H1 (cell line): ENCODE measurements around the gene TFF1. TPM values are rescaled to one million over a fixed set of nuclear protein-coding genes. Genes with fewer than 3 reads are reported as not detected.
A peak's percentile ranks its signal among the peaks of the same experiment; 100 is the strongest.

Experiments
- CTCF ChIA-PET: fragments of 300-600 bp; sonication (Branson Sonifier 250); formaldehyde crosslinking; loops from one replicate; lab custom pipeline; 2021; ENCODE audit not compliant: partially characterized antibody; lab: Charles Lee
- POLR2A ChIA-PET: fragments of 300-600 bp; sonication (Branson Sonifier 250); formaldehyde crosslinking; loops from one replicate; lab custom pipeline; 2021; ENCODE audit warnings: inconsistent platforms; ENCODE audit not compliant: partially characterized antibody; lab: Charles Lee
- DNase-seq, 2 experiments: peaks; one replicate each; pipeline versions ENCODE4 v3.0.0 to v3.0.0-alpha.2; 2010 to 2022; ENCODE audit warnings: low spot score in 2 of 2, low read depth in 1 of 2, mixed read lengths in 1 of 2
- FAIRE-seq: peaks from 2 replicates; lab custom pipeline; 2011; peaks lifted over from hg19 to GRCh38; lab: Jason Lieb, UNC
- H2AFZ ChIP-seq: 2 replicates; pipeline ENCODE4 v1.8.1; 2012; ENCODE audit warnings: low read length, inconsistent platforms
- H2AK5ac ChIP-seq: 2 replicates; pipeline ENCODE4 v1.6.1; 2013; ENCODE audit warnings: low read depth, low read length
- H2BK120ac ChIP-seq: replicated peaks from 2 replicates; pipeline ENCODE3; 2013; ENCODE audit warnings: low read depth, low read length, inconsistent platforms
- H2BK12ac ChIP-seq: 2 replicates; pipeline ENCODE4 v1.6.1; 2013; ENCODE audit warnings: low read depth, low read length
- H2BK15ac ChIP-seq: 2 replicates; pipeline ENCODE4 v1.6.1; 2013; ENCODE audit warnings: low read length
- H2BK20ac ChIP-seq: 2 replicates; pipeline ENCODE4 v1.6.1; 2013; ENCODE audit warnings: low read length
- H2BK5ac ChIP-seq: 2 replicates; pipeline ENCODE4 v1.6.1; 2013; ENCODE audit warnings: low read depth, low read length
- H3K14ac ChIP-seq: 2 replicates; pipeline ENCODE4 v1.6.1; 2013; ENCODE audit warnings: inconsistent platforms; ENCODE audit not compliant: insufficient read length
- H3K18ac ChIP-seq: 2 replicates; pipeline ENCODE4 v1.6.1; 2013; ENCODE audit warnings: low read length; ENCODE audit errors: extremely low read depth
- H3K23ac ChIP-seq: 2 replicates; pipeline ENCODE4 v1.6.1; 2013; ENCODE audit warnings: inconsistent platforms; ENCODE audit not compliant: insufficient read length
- H3K23me2 ChIP-seq: 2 replicates; pipeline ENCODE4 v1.6.1; 2013; ENCODE audit warnings: low read depth, low read length
- H3K27ac ChIP-seq: 2 replicates; pipeline ENCODE4 v1.6.1; 2011; ENCODE audit warnings: low read depth, low read length, inconsistent platforms
- H3K27me3 ChIP-seq, 4 experiments: replicated peaks in 1 of 4; 1 replicate in 1 of 4; 2 replicates in 3 of 4; pipeline versions ENCODE4 v1.6.1 to v1.8.1; 2011 to 2013; ENCODE audit warnings: low read length in 3 of 4, mild to moderate bottlenecking in 3 of 4, inconsistent platforms in 2 of 4, mixed read lengths in 2 of 4, moderate library complexity in 1 of 4; ENCODE audit not compliant: control insufficient read depth in 3 of 4, insufficient read depth in 3 of 4; ENCODE audit errors: extremely low read depth in 1 of 4
- H3K36me3 ChIP-seq, 4 experiments: 2 replicates each; pipeline versions ENCODE4 v1.6.1 to v1.8.1; 2011 to 2013; ENCODE audit warnings: mild to moderate bottlenecking in 4 of 4, low read length in 3 of 4, moderate library complexity in 2 of 4, control low read depth in 1 of 4, inconsistent platforms in 1 of 4; ENCODE audit not compliant: insufficient read depth in 4 of 4, control insufficient read depth in 2 of 4
- H3K4ac ChIP-seq: replicated peaks from 2 replicates; pipeline ENCODE3; 2013; ENCODE audit warnings: low read length, low read depth, mixed read lengths, inconsistent platforms; ENCODE audit not compliant: insufficient read length
- H3K4me1 ChIP-seq, 4 experiments: replicated peaks in 1 of 4; 1 replicate in 1 of 4; 2 replicates in 3 of 4; pipeline versions ENCODE4 v1.6.1 to v1.8.1; 2011 to 2013; ENCODE audit warnings: low read length in 3 of 4, inconsistent platforms in 2 of 4, mixed read lengths in 1 of 4; ENCODE audit not compliant: insufficient read depth in 4 of 4, control insufficient read depth in 3 of 4
- H3K4me2 ChIP-seq, 2 experiments: 2 replicates each; pipeline versions ENCODE4 v1.6.1 to v1.8.1; 2011 to 2013; ENCODE audit warnings: low read depth in 2 of 2, low read length in 2 of 2, control low read depth in 1 of 2, inconsistent platforms in 1 of 2, mild to moderate bottlenecking in 1 of 2; ENCODE audit not compliant: insufficient read depth in 1 of 2
- H3K4me3 ChIP-seq, 4 experiments: fragments of 200-600, 300-600 bp in 1 of 4; sonication (generic), shearing (Covaris generic), sonication (Bioruptor Twin) in 1 of 4; 2 replicates each; pipeline versions ENCODE4 v1.5.1 to v1.8.1; 2011 to 2016; ENCODE audit warnings: low read length in 4 of 4, low read depth in 3 of 4, control low read depth in 2 of 4, inconsistent platforms in 2 of 4, mild to moderate bottlenecking in 2 of 4, mixed read lengths in 1 of 4, moderate library complexity in 1 of 4; ENCODE audit not compliant: insufficient read depth in 2 of 4; ENCODE audit errors: extremely low read depth in 1 of 4
- H3K56ac ChIP-seq: replicated peaks from 2 replicates; pipeline ENCODE3; 2013; ENCODE audit warnings: low read depth, mild to moderate bottlenecking, mixed read lengths, low read length, inconsistent platforms; ENCODE audit not compliant: insufficient read length
- H3K79me1 ChIP-seq: 2 replicates; pipeline ENCODE4 v1.6.1; 2013; ENCODE audit warnings: low read depth, low read length, control low read depth
- H3K79me2 ChIP-seq, 2 experiments: 2 replicates each; pipeline versions ENCODE4 v1.6.1 to v1.8.1; 2012 to 2013; ENCODE audit warnings: low read length in 2 of 2, mild to moderate bottlenecking in 2 of 2, inconsistent platforms in 1 of 2; ENCODE audit not compliant: insufficient read depth in 2 of 2, control insufficient read depth in 1 of 2
- H3K9ac ChIP-seq, 4 experiments: replicated peaks in 1 of 4; 1 replicate in 1 of 4; 2 replicates in 3 of 4; pipeline versions ENCODE4 v1.6.1 to v1.8.1; 2011 to 2013; ENCODE audit warnings: low read depth in 3 of 4, low read length in 3 of 4, control low read depth in 2 of 4, mild to moderate bottlenecking in 2 of 4, moderate library complexity in 2 of 4, inconsistent platforms in 1 of 4; ENCODE audit errors: extremely low read depth in 1 of 4
- H3K9me3 ChIP-seq, 2 experiments: 2 replicates each; pipeline versions ENCODE4 v1.6.1 to v1.8.1; 2012 to 2013; ENCODE audit warnings: mild to moderate bottlenecking in 2 of 2, moderate library complexity in 2 of 2, control low read depth in 1 of 2, inconsistent platforms in 1 of 2, low read depth in 1 of 2, low read length in 1 of 2, mixed read lengths in 1 of 2; ENCODE audit not compliant: insufficient read depth in 2 of 2
- H4K20me1 ChIP-seq, 2 experiments: replicated peaks in 1 of 2; 2 replicates each; pipeline versions ENCODE3 to v1.8.1; 2011 to 2013; ENCODE audit warnings: inconsistent platforms in 2 of 2, low read length in 2 of 2, mild to moderate bottlenecking in 1 of 2; ENCODE audit not compliant: insufficient read depth in 2 of 2, control insufficient read depth in 1 of 2
- H4K5ac ChIP-seq: 2 replicates; pipeline ENCODE4 v1.6.1; 2013; ENCODE audit warnings: low read length, low read depth, mixed read lengths, inconsistent platforms; ENCODE audit not compliant: insufficient read length
- H4K8ac ChIP-seq: 2 replicates; pipeline ENCODE4 v1.8.0; 2013; ENCODE audit warnings: mild to moderate bottlenecking, moderate library complexity, low read length, inconsistent platforms; ENCODE audit not compliant: insufficient read depth; ENCODE audit errors: extremely low read depth
- H4K91ac ChIP-seq: replicated peaks from 2 replicates; pipeline ENCODE3; 2013; ENCODE audit warnings: low read length, mixed read lengths, inconsistent platforms; ENCODE audit not compliant: insufficient read length
- BRCA1 ChIP-seq: IDR thresholded peaks from 2 replicates; pipeline ENCODE4 v1.6.1; 2012; ENCODE audit warnings: low read depth, low read length, improper control_type of control experiment
- PHF8 ChIP-seq: fragments of 200-600 bp; sonication (generic); conservative IDR thresholded peaks from 2 replicates; pipeline ENCODE4 v1.7.1; 2012; ENCODE audit warnings: low read depth, mild to moderate bottlenecking, inconsistent platforms, low read length, moderate library complexity
- WGBS, 2 experiments: shearing (Covaris generic) in 1 of 2; methylation state at CpG; one replicate each; pipeline versions ENCODE4 v1.1.6 to v1.1.7; 2013 to 2015; ENCODE audit warnings: low lambda C conversion rate in 2 of 2, mixed read lengths in 2 of 2, inconsistent platforms in 1 of 2, low coverage in 1 of 2, missing lambda C conversion rate in 1 of 2; ENCODE audit not compliant: insufficient replicate concordance in 2 of 2, insufficient coverage in 1 of 2, insufficient read length in 1 of 2; ENCODE audit errors: extremely low coverage in 1 of 2, missing lambda C conversion rate in 1 of 2; 5-methylcytosine and 5-hydroxymethylcytosine counted together
- polyA plus RNA-seq, 7 experiments: library from polyadenylated mRNA; depleted of rRNA in 3 of 7; stranded (reverse) in 5 of 7; unstranded in 2 of 7; fragments of >200 nt in 5 of 7; fragments of 200-250 nt in 2 of 7; gene quantifications; 1 replicate in 5 of 7; 2 replicates in 1 of 7; 4 replicates in 1 of 7; pipeline versions ENCODE4 v1.2.1 to v1.2.3, GENCODE V29; 2011 to 2013; ENCODE audit warnings: missing spikeins in 2 of 7, mixed read lengths in 2 of 7
- total RNA-seq: library from RNA; stranded (reverse); fragmentation: NEBNext Ultra II Directional; extraction: Animal tissue kit (Norgen Biotek cat#: 25700); gene quantifications from 2 replicates; pipeline ENCODE4 v1.2.1, GENCODE V29; 2021

The TFF1 gene
- total and polyA plus RNA-seq, 2 of the 8 experiments (the other 6 are each of a cell fraction or from before 2014, with no cell fraction given), result not detected

DNA sequence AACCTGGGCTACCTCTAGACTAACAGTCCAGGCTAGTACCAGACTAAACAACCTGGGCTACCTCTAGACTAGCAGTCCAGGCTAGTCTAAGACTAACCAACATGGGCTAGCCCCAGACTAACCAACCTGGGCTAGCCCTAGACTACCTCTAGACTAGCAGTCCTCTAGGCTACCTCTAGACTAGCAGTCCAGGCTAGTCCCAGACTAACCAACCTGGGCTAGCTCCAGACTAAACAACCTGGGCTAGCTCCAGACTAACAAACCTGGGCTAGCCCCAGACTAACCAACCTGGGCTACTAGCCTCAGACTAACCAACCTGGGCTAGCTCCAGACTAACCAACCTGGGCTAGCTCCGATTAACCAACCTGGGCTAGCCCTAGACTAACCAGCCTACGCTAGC lies 17.6 kb downstream of the TFF1 start:
- no peaks in the 10 kb centered on the region for H3K4me1 ChIP-seq
- H3K18ac ChIP-seq, result no peak overlapping the region
- no peak overlapping the region for H2BK20ac ChIP-seq
- H3K23me2 ChIP-seq, result no peaks in the 10 kb centered on the region
- no peak overlapping the region for H2BK12ac ChIP-seq
- H4K8ac ChIP-seq, result no peak overlapping the region
- H2AK5ac ChIP-seq, result no peak overlapping the region
- no peak overlapping the region for H3K23ac ChIP-seq
- no peak overlapping the region for H2BK15ac ChIP-seq
- H3K4me2 ChIP-seq, result no peak overlapping the region
- no peak overlapping the region for H3K4me3 ChIP-seq
- no peaks in the 10 kb centered on the region for H3K79me1 ChIP-seq
- H4K20me1 ChIP-seq, result no peaks in the 10 kb centered on the region
- peak; percentile 0 for TF ChIP-seq BRCA1
- TF ChIP-seq PHF8, result no peak
- TF ChIP-seq, all 59 proteins: peak for 1
- no peak overlapping the region for H3K27ac ChIP-seq
- no peak overlapping the region for H4K91ac ChIP-seq
- H3K9ac ChIP-seq, result no peak overlapping the region
- ChIA-PET CTCF (interaction anchor here (1.0 to 3.4 kb wide), 3 partner anchors 10 to 39 kb away, joined by 4 to 22 read pairs (median 8); no protein-coding TSS in a partner anchor), POLR2A (no interaction called here)
- WGBS, 2 experiments, result 80% methylated on average over 2 of the region's 2 CpGs; no CpG with 5 or more reads in 1 of the 2 experiments
- H3K27me3 ChIP-seq, result no peaks in the 10 kb centered on the region
- no peak overlapping the region for H2BK120ac ChIP-seq
- H4K5ac ChIP-seq, result no peak overlapping the region
- H2BK5ac ChIP-seq, result no peak overlapping the region
- DNase-seq (no peak), FAIRE-seq (no peak)
- H3K79me2 ChIP-seq, result no peaks in the 10 kb centered on the region
- no peak overlapping the region for H3K14ac ChIP-seq
- H2AFZ ChIP-seq, result no peak overlapping the region
- no peak overlapping the region for H3K4ac ChIP-seq
- H3K9me3 ChIP-seq, result no peaks in the 10 kb centered on the region
- no peak overlapping the region for H3K56ac ChIP-seq
- no peaks in the 10 kb centered on the region for H3K36me3 ChIP-seq
